GM21381 (cell line): Measurements from ENCODE around the gene CADM3.

ENCODE experiments used
- ATAC-seq: cut with Tn5 transposase; IDR thresholded peaks from one replicate; pipeline ENCODE4 v1.9.1; 2021; ENCODE audit warnings: mild to moderate bottlenecking, moderate library complexity; ENCODE audit not compliant: unreplicated experiment

Gene CADM3

DNA sequence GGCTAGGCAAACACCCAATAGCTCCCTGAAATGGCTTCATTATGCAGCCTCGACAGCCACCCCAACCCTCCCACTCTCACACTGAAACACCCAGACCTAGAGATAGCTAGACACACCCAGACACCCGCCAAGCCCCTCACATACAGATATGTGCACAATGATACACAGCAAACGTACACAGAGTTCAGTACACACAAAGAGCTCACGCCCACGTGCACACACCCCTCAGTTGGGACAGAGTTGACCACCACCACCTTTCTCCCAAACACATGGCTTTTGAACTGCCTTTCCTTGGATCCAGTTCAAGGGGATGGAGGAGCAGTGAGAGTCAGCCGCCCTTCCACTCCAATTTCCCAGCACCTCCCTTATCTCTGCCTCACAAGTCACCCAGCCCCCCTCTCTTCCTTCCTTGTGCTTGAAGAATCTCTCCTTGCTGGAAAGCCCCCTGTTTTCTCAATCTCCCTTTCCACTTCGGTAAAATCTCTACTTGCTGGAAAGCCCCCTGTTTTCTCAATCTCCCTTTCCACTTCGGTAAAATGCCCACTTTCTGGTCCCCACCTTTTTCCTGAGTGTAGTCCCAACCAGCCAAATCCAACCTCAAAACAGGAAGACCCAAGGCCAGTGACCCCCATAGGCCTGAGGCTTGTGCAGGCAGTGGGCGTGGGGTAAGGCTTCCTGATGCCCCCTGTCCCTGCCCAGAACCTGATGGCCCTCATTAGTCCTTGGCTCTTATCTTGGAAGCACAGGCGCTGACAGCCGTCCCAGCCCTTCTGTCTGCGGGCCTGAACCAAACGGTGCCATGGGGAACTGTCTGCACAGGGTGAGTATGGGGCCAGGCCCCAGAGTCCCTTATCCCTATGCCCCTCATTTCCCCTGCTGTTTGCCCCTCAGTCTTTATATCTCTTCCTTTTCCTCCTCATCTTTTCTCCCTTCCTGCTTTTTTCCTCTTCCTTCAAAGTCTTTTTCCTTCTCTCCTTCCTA lies 33.0 kb downstream of the CADM3 start, which contains the start of gene ACKR1:
Gene ACKR1, plus strand, starts transcription at position 715 of the 981 bp plus-strand sequence. Its CDS starts 85 bp downstream, at position 800.
- no peak for ATAC-seq

GRCh38 chr1:159205225-159205624 lies 33.8 kb downstream of the CADM3 start:
- ATAC-seq = no peak

DNA sequence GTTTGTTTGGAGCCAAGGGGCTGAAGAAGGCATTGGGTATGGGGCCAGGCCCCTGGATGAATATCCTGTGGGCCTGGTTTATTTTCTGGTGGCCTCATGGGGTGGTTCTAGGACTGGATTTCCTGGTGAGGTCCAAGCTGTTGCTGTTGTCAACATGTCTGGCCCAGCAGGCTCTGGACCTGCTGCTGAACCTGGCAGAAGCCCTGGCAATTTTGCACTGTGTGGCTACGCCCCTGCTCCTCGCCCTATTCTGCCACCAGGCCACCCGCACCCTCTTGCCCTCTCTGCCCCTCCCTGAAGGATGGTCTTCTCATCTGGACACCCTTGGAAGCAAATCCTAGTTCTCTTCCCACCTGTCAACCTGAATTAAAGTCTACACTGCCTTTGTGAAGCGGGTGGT lies 34.7 kb downstream of the CADM3 start:
- ATAC-seq = no peak

- no peak for ATAC-seq
Observed at GRCh38 chr1:159207080-159207479, 35.7 kb downstream of the CADM3 start.

DNA sequence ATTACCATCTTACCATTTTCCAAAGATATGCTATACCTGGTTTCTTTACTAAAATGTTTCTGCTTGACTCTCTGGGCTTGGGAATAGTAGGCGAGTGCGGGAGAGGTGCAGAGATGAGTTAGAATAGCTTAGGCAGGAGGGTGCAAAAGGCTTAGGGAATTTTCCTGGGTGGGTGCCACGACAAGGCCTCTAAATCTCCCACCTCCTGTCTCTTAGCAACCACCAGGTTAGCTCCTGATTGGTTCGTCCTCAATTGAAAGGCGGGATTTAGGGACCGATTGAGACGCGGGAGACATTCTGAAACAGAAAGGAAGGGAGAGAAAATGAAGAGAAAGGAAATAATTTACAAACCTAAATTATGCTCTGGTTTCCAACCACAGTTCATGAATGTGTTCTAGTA lies 36.4 kb downstream of the CADM3 start:
- no peak for ATAC-seq

- no peak for ATAC-seq
Observed at GRCh38 chr1:159208175-159208825, 36.9 kb downstream of the CADM3 start.

DNA sequence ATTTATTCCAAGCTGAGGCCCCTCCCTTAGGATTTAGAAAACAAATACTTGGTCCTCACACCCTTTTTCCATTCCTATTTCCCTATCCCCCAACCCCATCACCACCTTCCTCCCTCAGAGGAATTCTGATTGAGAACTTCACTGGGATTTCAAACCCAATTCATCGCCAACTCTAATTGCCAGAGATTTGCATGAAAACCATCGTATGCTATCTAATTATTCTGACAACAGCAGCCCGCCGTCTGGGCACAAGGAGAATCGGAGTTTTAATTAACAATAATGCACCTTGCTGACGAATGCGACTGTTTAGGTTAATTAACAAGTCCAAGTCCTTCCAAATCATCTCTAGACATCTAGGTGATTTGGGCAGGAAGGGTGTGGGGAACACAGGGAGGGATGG lies 37.6 kb downstream of the CADM3 start:
- ATAC-seq = no peak

GRCh38 chr1:159211331-159212136 lies 40.1 kb downstream of the CADM3 start:
- ATAC-seq = no peak

GRCh38 chr1:159212596-159212995 lies 41.2 kb downstream of the CADM3 start:
- no peak for ATAC-seq

DNA sequence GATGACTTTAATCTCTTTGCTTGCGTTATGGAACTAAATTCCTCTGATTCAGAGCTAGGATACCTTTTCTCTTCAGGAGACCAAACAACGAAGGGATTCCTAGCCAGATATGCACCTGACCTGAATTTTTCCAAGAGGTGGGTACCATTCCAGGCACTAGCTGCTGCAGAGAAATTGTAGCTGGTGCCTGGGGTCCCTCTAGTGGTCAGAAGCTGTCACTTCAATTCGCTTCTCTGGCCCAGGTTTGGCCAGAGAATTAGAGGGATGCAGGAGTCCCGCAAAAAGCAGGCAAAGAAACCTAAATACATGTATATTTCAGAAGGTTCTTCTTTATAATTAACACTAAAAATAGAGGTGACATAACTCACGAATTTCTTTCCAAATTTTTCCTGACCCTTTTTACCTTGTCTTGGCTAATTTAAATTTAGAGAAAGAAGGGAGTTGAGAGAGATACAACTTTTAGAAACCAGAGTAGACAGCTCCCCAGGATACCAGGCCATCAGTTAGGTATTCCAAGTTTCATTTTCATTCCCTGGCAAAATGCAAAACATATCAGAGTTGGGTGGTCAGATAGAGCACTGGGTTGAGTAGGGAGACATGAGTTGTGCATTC lies 42.8 kb downstream of the CADM3 start:
- ATAC-seq = peak; percentile 60

GRCh38 chr1:159218649-159219636 lies 47.5 kb downstream of the CADM3 start:
- ATAC-seq = no peak

GRCh38 chr1:159222075-159222865 lies 50.9 kb downstream of the CADM3 start:
- ATAC-seq = no peak

DNA sequence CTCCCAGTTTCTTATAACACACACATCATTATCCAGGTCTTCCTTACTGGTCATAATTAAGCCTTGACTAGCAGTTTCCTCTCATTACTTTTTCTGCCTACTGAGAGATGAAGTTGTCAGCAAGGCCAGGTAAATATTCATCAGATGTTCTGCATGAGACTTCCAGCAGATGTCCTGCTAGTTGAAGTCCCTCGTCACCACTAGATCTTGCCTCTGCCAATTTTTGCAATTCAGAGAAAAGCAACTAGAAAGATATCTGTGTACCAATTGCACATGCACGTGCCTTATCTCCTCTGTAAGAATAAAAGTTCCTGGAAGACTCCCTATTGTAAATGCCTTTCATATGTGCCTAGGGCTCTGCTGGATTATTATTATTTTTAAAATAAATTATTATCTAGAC lies 51.6 kb downstream of the CADM3 start:
- no peak for ATAC-seq

GRCh38 chr1:159228554-159228953 lies 57.1 kb downstream of the CADM3 start:
- no peak for ATAC-seq

DNA sequence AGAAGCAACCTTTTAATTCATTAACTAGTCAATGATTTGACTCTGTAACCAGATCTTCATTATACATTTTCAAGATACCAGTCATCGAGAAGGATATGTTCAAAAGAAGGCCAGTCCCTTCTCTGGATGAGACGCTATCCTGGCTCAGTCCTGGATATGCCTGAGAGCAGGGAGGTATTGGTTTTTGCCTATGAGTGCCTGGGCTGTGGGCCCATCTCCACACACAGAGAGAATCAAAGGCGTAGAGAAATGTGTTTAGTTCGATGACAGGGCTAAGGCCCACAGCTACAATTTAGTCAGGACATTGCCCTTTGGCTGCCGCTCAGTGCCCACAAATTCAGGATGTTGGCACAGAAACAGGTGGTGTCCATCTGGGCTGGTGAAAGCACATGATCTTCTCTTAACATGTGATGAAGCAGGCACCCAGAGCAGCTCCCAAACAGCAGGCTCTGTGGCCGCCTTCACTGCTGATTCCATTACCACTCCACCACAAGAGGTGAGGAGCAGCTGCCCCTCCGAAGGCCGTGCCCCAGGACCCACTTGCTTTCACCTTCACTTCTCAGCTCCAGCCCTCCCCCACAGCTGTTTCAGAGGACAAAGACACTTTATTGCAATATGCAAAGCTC lies 58.0 kb downstream of the CADM3 start:
- ATAC-seq = no peak

- no peak for ATAC-seq
Observed at GRCh38 chr1:159229896-159230295, 58.5 kb downstream of the CADM3 start.

- peak; percentile 81 for ATAC-seq
Observed at GRCh38 chr1:159239551-159240220, 68.3 kb downstream of the CADM3 start.

- ATAC-seq = no peak
Observed at GRCh38 chr1:159247266-159247665, 75.9 kb downstream of the CADM3 start.
